GM19452 (cell line): ENCODE results near the gene PPP1R37.

Experiments
- ATAC-seq: cut with Tn5 transposase; IDR thresholded peaks from one replicate; pipeline ENCODE4 v1.9.1; 2021; ENCODE audit not compliant: unreplicated experiment

Gene PPP1R37

GRCh38 chr19:45092747-45093678 lies at the start of gene PPP1R37:
PPP1R37 (plus strand) TSS chr19:45093179; CDS start chr19:45093326, 147 bp downstream.
- peak; percentile 61 for ATAC-seq

- ATAC-seq: no peak
These were observed 47.2 kb upstream of the PPP1R37 start for GRCh38 chr19:45045671-45046353.

DNA sequence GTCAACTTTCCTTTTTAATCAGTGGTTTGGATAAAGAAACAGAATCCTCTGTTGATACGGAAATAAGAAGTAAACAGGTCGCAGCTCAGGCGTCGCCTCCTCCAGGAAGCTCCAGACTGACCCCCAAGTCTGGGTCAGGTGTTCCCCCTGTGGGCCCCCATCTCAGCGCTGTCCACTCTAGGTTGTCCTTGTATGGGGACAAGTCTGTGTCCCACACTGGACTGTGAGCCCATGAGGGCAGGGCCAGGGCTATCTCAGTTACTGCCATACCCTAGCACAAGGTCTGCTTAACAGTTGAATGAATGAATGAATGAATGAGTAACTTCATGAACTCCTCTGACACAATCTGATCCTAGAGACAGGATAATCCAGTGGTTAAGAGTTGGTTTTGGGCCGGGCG lies 46.6 kb upstream of the PPP1R37 start:
- no peak for ATAC-seq

GRCh38 chr19:45047188-45047797 lies 45.7 kb upstream of the PPP1R37 start:
- ATAC-seq: peak; percentile 70

DNA sequence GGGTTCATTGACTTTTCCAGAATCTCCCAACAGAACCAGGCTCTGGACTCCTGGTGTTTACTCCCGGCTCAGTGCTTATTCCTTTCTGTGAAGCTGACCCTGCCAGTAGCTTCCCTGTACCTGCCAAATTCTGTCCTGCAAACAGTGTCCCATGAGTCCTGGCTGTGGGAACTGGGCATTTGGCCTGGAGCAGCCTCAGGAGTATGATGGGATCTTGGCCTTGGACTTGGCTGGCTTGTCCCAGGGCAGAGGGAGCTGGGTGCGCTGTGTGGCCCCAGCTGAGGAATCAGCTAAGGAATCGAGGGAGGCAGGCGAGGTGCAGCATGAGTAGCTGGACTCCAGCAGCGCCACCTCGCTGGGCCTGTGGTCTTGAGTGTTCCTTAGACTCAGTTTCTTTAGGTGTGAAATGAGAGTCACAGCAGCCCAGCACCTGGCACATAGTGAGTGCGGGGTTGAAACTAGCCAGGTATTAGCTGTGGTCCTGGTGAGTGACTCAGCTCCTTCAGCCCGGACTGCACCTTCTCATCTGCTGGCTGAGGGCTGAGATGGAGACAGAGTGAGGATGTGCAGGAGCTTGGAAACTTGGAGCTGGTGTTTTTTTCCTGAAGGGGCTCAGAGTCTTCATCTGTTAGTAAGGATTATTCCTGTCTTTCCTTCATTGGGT lies 43.8 kb upstream of the PPP1R37 start:
- ATAC-seq: no peak

DNA sequence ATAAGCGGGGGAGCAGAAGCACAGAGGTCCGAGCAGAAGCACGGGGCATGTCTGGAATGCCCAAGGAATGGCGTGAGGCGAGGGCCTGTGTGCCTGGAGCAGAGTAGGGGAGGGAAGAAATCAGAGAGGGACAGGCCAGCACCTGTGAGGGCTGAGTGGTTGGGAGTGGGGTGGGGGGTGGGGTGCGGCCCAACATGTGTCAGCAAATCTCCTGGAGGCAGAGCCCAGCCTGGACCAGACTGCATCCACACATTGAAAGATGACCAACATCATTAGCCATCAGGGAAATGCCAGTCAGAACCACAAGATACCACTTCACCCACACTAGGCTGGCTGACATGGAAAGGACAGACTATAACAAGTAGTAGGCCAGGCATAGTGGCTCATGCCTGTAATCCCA lies 42.9 kb upstream of the PPP1R37 start:
- no peak for ATAC-seq

- no peak for ATAC-seq
These were observed 40.9 kb upstream of the PPP1R37 start for GRCh38 chr19:45051929-45052579.

- no peak for ATAC-seq
These were observed 36.1 kb upstream of the PPP1R37 start for GRCh38 chr19:45056831-45057230.

DNA sequence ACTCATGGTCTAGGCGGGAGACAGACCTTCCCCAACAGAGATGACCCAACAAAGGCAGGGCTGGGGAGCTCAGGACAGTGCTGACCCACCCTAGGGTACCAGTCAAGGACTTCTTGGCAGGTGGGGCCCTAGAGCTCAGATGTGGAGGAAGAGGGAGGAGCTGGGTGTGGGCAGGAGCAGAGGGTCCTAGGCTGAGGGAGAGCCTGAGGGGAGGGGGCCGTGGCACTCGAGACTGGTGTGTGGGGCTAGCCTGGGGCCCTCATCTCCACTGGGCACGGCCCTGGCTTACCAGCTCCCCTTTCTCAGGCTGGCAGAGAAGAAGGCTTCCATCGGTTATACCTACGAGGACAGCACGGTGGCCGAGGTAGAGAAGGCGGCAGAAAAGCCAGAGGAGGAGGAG lies 35.5 kb upstream of the PPP1R37 start:
- no peak for ATAC-seq

DNA sequence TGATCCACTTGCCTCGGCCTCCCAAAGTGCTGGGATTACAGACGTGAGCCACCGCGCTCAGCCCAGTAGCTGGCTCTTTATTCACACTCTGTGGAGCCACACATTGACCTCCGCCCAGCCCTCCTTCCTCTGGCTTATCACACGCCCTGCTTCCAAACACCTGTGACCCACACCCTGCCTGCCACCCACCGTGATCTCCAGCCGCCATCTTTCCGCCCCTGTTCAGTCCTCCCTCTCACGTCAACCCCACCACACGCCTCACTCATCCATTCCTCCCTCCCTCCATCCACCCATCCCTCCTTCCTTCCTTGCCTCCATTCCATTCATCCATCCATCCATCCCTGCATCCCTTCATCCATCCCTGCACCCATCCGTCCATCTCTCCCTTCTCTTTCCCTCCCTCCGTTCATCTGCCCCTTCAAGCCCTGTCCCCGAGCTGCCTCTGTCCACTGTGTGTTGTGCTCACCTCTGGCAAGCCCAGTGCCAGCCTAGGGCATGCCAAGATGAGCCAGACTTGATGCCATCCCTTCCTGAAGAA lies 34.3 kb upstream of the PPP1R37 start:
- no peak for ATAC-seq

- ATAC-seq: peak; percentile 63
These were observed 33.6 kb upstream of the PPP1R37 start for GRCh38 chr19:45059258-45059965.

GRCh38 chr19:45061965-45062364 lies 31.0 kb upstream of the PPP1R37 start:
- no peak for ATAC-seq

DNA sequence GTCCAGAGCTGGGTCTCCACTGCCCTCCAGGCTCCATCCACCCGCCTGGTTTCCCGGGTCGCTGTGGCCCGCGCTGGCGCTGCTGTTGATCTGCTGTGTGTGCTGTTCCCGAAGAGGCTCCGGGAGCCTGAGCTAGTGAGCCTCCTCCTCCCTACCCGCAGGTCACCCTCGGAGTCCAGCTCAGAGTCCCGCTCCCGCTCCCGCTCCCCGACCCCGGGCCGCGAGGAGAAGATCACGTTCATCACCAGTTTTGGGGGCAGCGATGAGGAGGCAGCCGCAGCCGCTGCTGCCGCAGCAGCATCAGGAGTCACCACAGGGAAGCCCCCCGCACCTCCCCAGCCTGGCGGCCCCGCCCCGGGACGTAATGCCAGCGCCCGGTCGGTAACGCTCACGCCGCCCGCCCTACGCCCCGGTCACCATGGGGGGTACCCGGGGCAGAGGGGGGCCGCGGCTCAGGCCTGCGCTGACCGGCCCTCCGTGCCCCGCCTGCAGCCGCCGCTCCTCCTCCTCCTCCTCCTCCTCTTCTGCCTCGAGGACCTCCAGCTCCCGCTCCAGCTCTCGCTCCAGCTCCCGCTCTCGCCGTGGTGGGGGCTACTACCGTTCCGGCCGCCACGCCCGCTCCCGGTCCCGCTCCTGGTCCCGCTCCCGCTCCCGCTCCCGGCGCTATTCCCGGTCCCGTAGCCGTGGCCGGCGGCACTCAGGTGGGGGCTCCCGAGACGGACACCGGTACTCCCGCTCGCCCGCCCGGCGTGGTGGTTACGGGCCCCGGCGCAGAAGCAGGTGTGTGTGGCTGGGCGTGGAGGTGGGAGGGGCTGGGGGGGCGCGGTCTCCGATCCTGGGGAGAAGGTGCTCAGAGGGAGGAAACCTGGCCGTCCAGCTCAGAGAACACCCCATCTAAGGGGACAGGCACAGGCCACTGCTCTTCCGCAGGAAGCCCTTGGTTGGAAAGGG lies 28.9 kb upstream of the PPP1R37 start:
- no peak for ATAC-seq

DNA sequence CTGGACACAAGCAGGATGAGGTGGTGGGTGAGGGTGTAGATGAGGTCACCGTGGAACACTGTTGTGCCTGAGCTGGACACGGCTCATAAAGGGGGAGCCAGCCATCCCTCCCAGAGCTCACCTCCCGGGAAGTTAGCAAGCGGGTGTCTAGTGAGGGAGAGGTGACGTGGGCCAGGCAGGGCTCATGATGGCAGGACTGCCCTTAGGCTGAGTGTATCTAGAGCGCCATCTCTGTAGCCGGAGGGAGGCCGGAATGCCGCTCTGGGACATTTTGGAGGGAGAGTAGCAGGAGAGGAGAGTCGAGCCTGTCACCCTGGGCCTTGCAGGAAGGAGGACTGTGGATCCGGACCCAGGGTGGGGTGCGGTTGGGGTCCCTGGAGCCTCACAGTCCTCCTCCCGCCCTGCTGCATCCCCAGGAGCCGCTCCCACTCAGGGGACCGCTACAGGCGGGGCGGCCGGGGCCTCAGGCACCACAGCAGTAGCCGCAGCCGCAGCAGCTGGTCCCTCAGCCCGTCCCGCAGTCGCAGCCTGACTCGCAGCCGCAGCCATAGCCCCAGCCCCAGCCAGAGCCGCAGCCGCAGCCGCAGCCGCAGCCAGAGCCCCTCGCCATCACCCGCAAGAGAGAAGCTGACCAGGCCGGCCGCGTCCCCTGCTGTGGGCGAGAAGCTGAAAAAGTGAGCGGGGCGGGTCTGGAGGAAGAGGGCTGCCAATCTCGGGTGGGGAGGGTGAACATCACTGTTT lies 25.9 kb upstream of the PPP1R37 start:
- no peak for ATAC-seq

- no peak for ATAC-seq
These were observed 24.9 kb upstream of the PPP1R37 start for GRCh38 chr19:45068041-45068440.

DNA sequence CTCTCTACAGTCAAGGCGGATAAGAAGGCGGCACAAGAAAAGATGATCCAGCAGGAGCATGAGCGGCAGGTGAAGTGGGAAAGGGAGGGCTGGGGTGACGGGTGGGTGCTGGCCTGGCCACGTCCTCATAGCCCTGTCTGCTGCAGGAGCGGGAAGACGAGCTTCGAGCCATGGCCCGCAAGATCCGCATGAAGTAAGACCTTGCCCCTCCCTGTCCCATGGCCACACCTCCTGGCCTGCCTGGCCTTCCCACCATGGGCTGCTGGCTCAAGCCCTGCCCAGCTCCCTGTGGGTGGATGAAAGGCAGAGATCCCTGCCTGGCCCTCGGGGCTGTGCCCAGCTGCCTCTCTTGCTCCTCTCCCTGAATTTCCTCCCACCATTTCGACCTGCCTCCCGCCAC lies 23.9 kb upstream of the PPP1R37 start:
- ATAC-seq: no peak

GRCh38 chr19:45070214-45070613 lies 22.8 kb upstream of the PPP1R37 start:
- no peak for ATAC-seq
